AG10803 (cell line): Measurements from ENCODE around the gene RPS21.

ENCODE experiments used
- DNase-seq: peaks from one replicate; pipeline ENCODE4 v3.0.0; 2010; ENCODE audit warnings: low read depth
- H3K4me3 ChIP-seq: 2 replicates; pipeline ENCODE4 v1.5.1; 2011; ENCODE audit warnings: mild to moderate bottlenecking, low read length, control low read depth
- TF ChIP-seq, protein P1 (sequence below): conservative IDR thresholded peaks from 2 replicates; pipeline ENCODE4 v1.5.1; 2011; ENCODE audit warnings: mild to moderate bottlenecking, low read length, control low read depth, inconsistent platforms

RPS21 gene

DNA sequence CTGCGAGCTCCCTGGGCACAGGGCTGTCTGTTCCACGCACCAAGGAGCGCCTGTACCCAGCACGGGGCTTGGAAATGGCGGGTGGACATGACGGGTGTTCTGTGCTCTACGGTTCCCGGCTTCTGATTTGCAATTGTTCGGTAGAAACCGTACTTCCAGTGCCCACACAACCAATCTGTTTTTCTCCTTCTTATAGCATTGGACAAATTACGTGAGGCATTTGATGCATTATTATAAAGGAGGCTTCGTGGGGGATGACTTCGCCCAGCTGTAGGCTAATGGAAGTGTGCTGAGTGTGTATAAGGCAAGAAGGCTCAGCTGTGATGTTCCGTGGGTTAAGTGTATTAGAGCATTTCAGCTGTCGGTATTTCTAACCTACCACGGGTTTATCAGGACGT, 9.8 kb upstream of the RPS21 start:
- TF ChIP-seq, protein P1, sequence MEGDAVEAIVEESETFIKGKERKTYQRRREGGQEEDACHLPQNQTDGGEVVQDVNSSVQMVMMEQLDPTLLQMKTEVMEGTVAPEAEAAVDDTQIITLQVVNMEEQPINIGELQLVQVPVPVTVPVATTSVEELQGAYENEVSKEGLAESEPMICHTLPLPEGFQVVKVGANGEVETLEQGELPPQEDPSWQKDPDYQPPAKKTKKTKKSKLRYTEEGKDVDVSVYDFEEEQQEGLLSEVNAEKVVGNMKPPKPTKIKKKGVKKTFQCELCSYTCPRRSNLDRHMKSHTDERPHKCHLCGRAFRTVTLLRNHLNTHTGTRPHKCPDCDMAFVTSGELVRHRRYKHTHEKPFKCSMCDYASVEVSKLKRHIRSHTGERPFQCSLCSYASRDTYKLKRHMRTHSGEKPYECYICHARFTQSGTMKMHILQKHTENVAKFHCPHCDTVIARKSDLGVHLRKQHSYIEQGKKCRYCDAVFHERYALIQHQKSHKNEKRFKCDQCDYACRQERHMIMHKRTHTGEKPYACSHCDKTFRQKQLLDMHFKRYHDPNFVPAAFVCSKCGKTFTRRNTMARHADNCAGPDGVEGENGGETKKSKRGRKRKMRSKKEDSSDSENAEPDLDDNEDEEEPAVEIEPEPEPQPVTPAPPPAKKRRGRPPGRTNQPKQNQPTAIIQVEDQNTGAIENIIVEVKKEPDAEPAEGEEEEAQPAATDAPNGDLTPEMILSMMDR: no peak
- no peak overlapping the region for H3K4me3 ChIP-seq
- no peak for DNase-seq

DNA sequence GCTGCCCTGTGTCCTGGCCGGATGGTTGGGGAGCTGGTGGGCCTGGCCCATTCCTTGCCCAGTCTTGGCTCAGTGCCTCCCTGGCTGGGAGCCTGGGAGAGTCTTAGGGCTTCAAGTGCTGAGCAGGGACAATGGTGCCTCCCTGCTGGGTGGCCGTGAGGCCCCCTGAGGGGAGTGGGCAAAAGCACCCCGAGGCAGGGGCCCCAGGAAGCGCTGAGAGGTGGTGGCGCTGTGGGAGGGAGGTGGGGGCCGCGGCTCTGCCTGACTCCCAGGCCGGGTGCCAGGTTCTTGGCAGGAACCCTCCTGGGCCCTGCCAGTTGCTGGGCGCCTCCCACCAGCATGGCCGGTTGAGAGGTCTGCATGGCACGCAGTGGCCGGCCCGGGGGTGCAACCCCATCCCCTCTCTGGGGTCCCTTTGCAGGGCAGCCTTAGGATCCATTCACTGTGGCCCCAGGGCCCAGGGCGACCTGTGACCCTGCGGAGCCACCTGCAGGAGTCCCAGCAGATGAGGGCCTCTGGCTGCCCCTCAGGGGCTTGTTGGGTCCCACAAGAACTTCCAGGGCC, 9.2 kb upstream of the RPS21 start:
- DNase-seq: no peak
- TF ChIP-seq, protein P1: no peak
- no peak overlapping the region for H3K4me3 ChIP-seq

DNA sequence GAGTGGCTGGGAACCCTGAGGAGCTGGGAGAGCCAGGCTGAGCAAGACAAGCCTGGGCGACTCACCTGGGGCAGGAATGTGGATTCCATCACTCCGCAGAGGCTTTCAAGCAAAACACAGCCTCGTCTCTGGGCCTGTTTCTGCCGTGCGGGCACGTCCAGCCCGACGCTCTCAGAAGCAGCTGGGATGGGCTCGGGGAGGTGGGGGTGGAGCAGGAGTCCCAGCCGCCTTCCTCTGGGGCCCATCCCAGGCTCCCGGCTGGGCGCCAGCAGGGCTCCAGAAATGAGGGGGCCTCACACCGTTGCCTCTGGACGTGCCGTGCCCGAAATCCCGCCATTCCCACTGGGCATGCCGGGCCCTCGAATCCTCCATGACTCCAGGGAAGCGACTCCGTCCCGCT, 8.7 kb upstream of the RPS21 start:
- H3K4me3 ChIP-seq: no peak overlapping the region
- TF ChIP-seq, protein P1: no peak
- no peak for DNase-seq

DNA sequence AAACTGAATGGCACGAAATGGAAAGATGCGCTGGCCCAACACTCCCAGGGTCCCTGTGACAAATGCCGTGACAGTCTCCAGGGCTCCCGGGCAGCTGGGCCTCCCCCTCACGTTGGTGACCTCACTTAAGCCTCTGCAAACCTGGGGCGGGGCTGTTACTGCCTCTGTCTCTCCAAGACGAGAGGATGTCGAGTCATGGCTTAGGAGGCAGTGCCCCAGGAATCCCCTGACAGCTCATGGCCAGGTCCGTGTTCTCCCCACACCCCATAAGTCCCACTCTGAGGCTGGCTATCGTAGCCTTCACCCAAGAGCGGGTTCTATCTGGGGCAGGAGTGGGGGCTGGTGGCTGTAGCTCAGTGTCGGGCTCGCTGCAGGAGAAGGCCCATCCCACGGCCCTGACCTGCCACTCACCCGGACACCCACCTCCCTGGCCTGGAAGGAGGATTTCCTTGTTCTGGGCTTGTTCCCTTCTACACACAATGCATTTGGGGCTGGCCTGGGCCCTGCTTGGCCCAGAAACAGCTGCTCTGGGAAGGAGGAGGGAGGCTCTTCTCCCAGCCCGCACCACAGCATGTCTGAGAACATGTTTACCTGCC, 5.6 kb upstream of the RPS21 start:
- H3K4me3 ChIP-seq: no peak overlapping the region
- TF ChIP-seq, protein P1: no peak
- DNase-seq: no peak

DNA sequence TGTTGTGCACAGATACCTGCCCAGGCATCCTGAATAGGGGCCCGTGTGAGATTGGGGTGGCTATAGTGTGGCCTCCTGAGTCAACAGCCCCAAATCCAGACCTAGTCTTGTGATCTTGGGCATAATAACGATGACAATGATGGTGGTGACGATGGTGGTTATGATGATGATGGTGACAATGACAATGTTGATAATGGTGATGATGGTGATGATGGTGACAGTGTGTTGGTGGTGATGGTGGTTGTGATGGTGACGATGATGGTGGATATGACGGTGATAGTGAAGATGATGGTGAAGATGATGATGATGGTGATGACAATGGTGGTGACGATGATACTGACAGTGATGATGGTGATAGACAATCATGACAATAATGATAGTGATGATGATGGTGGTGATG, 5.1 kb upstream of the RPS21 start:
- no peak overlapping the region for H3K4me3 ChIP-seq
- DNase-seq: no peak
- TF ChIP-seq, protein P1: no peak

DNA sequence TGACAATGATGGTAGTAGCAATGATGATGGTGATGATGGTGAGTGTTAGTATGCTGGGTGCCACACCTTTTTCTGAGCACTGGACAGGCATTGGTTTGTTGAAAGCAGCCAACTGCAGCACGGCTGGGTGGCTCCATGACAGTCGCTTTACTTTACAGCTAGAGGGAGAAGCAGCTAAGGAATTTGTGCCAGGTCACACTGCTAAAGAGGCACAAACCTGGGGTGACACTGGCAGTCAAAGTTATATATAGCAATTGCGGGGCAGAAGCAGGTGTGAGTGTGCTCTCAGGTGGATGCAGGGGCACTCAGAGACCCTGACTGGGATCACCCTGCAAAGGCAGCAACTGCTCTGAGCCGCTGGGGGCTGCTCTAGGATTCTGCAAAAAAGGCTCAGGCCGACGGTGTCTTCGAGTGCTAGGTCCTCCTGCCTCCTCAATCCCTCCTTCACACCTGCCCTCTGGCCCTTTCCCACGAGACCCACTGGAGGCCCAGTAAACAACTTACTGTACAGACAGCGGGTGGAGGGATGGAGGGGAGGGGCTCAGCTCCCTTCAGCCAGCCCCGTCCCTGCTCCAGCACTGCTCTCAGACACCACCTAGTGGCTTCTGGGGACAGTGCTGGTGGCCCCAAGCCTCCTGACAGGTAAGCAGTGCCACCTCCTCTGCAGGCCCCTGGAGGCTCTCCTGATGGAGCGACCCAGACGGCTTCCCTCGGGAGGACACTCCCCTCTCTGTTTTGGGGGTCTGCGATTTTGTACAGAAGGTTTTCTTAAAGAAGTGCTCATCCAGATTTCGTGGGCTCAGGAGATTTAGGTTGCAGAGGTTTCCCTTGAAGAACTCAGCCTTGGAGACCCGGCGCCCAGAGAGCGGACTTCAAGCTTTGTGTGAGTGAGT, 4.4 kb upstream of the RPS21 start:
- no peak overlapping the region for H3K4me3 ChIP-seq
- TF ChIP-seq, protein P1: peak; percentile 78
- DNase-seq: peak; percentile 58
